GM19193 (cell line): Measurements from ENCODE around the gene MKRN1.

Source experiments
- POLR2A ChIP-seq: IDR thresholded peaks from 4 replicates; pipeline ENCODE4 v1.6.1; 2011; ENCODE audit not compliant: insufficient read depth, insufficient read length; ENCODE audit errors: extremely low read depth

Gene MKRN1

GRCh38 chr7:140495514-140496097, 16.3 kb upstream of the MKRN1 start:
- TF ChIP-seq POLR2A: no peak

GRCh38 chr7:140494867-140495266, 15.6 kb upstream of the MKRN1 start:
- TF ChIP-seq POLR2A: no peak

- no peak for TF ChIP-seq POLR2A
Observed at GRCh38 chr7:140489026-140489359, 9.7 kb upstream of the MKRN1 start.

GRCh38 chr7:140485500-140486265, 6.4 kb upstream of the MKRN1 start:
- no peak for TF ChIP-seq POLR2A

GRCh38 chr7:140484951-140485499, 5.7 kb upstream of the MKRN1 start:
- no peak for TF ChIP-seq POLR2A

GRCh38 chr7:140484479-140484878, 5.2 kb upstream of the MKRN1 start:
- no peak for TF ChIP-seq POLR2A

GRCh38 chr7:140479739-140480084, 407 bp upstream of the MKRN1 start:
- no peak for TF ChIP-seq POLR2A

GRCh38 chr7:140478246-140479061, 851 bp downstream of the MKRN1 start:
- TF ChIP-seq POLR2A: no peak

GRCh38 chr7:140476698-140477261, 2.5 kb downstream of the MKRN1 start:
- no peak for TF ChIP-seq POLR2A

- no peak for TF ChIP-seq POLR2A
Observed at GRCh38 chr7:140475747-140476333, 3.5 kb downstream of the MKRN1 start.

- no peak for TF ChIP-seq POLR2A
Observed at GRCh38 chr7:140463111-140463510, 16.2 kb downstream of the MKRN1 start.

- no peak for TF ChIP-seq POLR2A
Observed at GRCh38 chr7:140458916-140459315, 20.4 kb downstream of the MKRN1 start.

GRCh38 chr7:140458201-140458600, 21.1 kb downstream of the MKRN1 start:
- no peak for TF ChIP-seq POLR2A

- no peak for TF ChIP-seq POLR2A
Observed at GRCh38 chr7:140456551-140457051, 22.7 kb downstream of the MKRN1 start.

- no peak for TF ChIP-seq POLR2A
Observed at GRCh38 chr7:140455743-140456142, 23.6 kb downstream of the MKRN1 start.

GRCh38 chr7:140454657-140455015, 24.7 kb downstream of the MKRN1 start:
- TF ChIP-seq POLR2A: no peak

GRCh38 chr7:140453273-140453672, 26.0 kb downstream of the MKRN1 start:
- no peak for TF ChIP-seq POLR2A
